NCI-H345 treated with DMSO at 0.1 percent for 48 hours (cell line): ENCODE measurements around the gene LTBP3.
"Not testable (repeated sequence)": the region's sequence is repeated elsewhere in the genome, so short reads cannot be mapped to it uniquely, and the experiment has no call there.

ENCODE experiments used
- DNase-seq: peaks from one replicate; lab custom pipeline; 2025; ENCODE audit not compliant: unreplicated experiment; lab: John Stamatoyannopoulos, UW

The LTBP3 gene

GRCh38 chr11:65518941-65519549 lies 39.1 kb downstream of the LTBP3 start:
- not testable (repeated sequence) for DNase-seq

- DNase-seq, result no peak
These were observed 41.8 kb downstream of the LTBP3 start for GRCh38 chr11:65516135-65516968.

- not testable (repeated sequence) for DNase-seq
These were observed 45.8 kb downstream of the LTBP3 start for GRCh38 chr11:65512311-65512710.

GRCh38 chr11:65506772-65507505 lies 51.2 kb downstream of the LTBP3 start:
- DNase-seq, result no peak

DNA sequence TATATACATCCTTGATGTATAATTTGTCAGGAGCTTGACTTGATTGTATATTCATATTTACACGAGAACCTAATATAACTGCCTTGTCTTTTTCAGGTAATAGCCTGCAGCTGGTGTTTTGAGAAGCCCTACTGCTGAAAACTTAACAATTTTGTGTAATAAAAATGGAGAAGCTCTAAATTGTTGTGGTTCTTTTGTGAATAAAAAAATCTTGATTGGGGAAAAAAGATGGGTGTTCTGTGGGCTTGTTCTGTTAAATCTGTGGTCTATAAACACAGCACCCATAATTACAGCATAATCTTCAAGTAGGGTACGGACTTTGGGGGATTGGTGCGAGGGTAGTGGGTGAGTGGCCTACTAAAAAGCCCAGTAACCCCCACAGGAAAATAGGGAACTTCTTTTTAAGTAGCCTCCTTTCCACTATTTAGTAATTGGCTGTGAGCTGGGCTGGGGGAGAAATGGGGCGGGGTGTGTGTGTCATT lies 51.8 kb downstream of the LTBP3 start:
- no peak for DNase-seq

DNA sequence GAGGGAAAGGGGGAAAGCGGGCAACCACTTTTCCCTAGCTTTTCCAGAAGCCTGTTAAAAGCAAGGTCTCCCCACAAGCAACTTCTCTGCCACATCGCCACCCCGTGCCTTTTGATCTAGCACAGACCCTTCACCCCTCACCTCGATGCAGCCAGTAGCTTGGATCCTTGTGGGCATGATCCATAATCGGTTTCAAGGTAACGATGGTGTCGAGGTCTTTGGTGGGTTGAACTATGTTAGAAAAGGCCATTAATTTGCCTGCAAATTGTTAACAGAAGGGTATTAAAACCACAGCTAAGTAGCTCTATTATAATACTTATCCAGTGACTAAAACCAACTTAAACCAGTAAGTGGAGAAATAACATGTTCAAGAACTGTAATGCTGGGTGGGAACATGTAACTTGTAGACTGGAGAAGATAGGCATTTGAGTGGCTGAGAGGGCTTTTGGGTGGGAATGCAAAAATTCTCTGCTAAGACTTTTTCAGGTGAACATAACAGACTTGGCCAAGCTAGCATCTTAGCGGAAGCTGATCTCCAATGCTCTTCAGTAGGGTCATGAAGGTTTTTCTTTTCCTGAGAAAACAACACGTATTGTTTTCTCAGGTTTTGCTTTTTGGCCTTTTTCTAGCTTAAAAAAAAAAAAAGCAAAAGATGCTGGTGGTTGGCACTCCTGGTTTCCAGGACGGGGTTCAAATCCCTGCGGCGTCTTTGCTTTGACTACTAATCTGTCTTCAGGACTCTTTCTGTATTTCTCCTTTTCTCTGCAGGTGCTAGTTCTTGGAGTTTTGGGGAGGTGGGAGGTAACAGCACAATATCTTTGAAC lies 52.5 kb downstream of the LTBP3 start:
- DNase-seq, result no peak

- DNase-seq, result no peak
These were observed 53.3 kb downstream of the LTBP3 start for GRCh38 chr11:65504674-65505465.

GRCh38 chr11:65503949-65504673 lies 54.0 kb downstream of the LTBP3 start:
- no peak for DNase-seq

- no peak for DNase-seq
These were observed 54.7 kb downstream of the LTBP3 start for GRCh38 chr11:65503368-65503948.

GRCh38 chr11:65502555-65503367 lies 55.4 kb downstream of the LTBP3 start:
- no peak for DNase-seq

- no peak for DNase-seq
These were observed 55.9 kb downstream of the LTBP3 start for GRCh38 chr11:65502274-65502554.

DNA sequence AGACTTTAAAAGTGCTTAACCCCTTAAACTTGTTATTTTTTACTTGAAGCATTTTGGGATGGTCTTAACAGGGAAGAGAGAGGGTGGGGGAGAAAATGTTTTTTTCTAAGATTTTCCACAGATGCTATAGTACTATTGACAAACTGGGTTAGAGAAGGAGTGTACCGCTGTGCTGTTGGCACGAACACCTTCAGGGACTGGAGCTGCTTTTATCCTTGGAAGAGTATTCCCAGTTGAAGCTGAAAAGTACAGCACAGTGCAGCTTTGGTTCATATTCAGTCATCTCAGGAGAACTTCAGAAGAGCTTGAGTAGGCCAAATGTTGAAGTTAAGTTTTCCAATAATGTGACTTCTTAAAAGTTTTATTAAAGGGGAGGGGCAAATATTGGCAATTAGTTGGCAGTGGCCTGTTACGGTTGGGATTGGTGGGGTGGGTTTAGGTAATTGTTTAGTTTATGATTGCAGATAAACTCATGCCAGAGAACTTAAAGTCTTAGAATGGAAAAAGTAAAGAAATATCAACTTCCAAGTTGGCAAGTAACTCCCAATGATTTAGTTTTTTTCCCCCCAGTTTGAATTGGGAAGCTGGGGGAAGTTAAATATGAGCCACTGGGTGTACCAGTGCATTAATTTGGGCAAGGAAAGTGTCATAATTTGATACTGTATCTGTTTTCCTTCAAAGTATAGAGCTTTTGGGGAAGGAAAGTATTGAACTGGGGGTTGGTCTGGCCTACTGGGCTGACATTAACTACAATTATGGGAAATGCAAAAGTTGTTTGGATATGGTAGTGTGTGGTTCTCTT lies 56.5 kb downstream of the LTBP3 start:
- DNase-seq, result no peak

- no peak for DNase-seq
These were observed 57.0 kb downstream of the LTBP3 start for GRCh38 chr11:65501186-65501471.

DNA sequence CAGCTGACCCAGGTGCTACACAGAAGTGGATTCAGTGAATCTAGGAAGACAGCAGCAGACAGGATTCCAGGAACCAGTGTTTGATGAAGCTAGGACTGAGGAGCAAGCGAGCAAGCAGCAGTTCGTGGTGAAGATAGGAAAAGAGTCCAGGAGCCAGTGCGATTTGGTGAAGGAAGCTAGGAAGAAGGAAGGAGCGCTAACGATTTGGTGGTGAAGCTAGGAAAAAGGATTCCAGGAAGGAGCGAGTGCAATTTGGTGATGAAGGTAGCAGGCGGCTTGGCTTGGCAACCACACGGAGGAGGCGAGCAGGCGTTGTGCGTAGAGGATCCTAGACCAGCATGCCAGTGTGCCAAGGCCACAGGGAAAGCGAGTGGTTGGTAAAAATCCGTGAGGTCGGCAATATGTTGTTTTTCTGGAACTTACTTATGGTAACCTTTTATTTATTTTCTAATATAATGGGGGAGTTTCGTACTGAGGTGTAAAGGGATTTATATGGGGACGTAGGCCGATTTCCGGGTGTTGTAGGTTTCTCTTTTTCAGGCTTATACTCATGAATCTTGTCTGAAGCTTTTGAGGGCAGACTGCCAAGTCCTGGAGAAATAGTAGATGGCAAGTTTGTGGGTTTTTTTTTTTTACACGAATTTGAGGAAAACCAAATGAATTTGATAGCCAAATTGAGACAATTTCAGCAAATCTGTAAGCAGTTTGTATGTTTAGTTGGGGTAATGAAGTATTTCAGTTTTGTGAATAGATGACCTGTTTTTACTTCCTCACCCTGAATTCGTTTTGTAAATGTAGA lies 57.6 kb downstream of the LTBP3 start:
- DNase-seq, result no peak

DNA sequence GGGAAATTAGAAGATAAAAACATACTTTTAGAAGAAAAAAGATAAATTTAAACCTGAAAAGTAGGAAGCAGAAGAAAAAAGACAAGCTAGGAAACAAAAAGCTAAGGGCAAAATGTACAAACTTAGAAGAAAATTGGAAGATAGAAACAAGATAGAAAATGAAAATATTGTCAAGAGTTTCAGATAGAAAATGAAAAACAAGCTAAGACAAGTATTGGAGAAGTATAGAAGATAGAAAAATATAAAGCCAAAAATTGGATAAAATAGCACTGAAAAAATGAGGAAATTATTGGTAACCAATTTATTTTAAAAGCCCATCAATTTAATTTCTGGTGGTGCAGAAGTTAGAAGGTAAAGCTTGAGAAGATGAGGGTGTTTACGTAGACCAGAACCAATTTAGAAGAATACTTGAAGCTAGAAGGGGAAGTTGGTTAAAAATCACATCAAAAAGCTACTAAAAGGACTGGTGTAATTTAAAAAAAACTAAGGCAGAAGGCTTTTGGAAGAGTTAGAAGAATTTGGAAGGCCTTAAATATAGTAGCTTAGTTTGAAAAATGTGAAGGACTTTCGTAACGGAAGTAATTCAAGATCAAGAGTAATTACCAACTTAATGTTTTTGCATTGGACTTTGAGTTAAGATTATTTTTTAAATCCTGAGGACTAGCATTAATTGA lies 58.3 kb downstream of the LTBP3 start:
- no peak for DNase-seq

GRCh38 chr11:65498977-65499712 lies 59.0 kb downstream of the LTBP3 start, which contains the start of gene MALAT1:
MALAT1 (plus strand) TSS chr11:65499045.
- DNase-seq, result peak; percentile 83
